ENCODE data around the gene CTDSPL.

- TF ChIP-seq, protein P1, sequence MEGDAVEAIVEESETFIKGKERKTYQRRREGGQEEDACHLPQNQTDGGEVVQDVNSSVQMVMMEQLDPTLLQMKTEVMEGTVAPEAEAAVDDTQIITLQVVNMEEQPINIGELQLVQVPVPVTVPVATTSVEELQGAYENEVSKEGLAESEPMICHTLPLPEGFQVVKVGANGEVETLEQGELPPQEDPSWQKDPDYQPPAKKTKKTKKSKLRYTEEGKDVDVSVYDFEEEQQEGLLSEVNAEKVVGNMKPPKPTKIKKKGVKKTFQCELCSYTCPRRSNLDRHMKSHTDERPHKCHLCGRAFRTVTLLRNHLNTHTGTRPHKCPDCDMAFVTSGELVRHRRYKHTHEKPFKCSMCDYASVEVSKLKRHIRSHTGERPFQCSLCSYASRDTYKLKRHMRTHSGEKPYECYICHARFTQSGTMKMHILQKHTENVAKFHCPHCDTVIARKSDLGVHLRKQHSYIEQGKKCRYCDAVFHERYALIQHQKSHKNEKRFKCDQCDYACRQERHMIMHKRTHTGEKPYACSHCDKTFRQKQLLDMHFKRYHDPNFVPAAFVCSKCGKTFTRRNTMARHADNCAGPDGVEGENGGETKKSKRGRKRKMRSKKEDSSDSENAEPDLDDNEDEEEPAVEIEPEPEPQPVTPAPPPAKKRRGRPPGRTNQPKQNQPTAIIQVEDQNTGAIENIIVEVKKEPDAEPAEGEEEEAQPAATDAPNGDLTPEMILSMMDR (conservative IDR thresholded peaks at IDR 0.05): peak; percentile 92
- TF ChIP-seq EZH2 (IDR thresholded peaks at IDR 0.05; ENCODE audit: low read depth): no peak
Measured at GRCh38 chr3:37996785-37997301, 135.2 kb downstream of the CTDSPL start.

Measured in PC-9 (cell line).